AG04450 (cell line): Measurements from ENCODE around the gene USF1. TPM values are rescaled to one million over a fixed set of nuclear protein-coding genes. Genes with fewer than 3 reads are reported as not detected.

ENCODE experiments used
- CTCF ChIA-PET: fragments of 300-600, 350-600 bp; formaldehyde crosslinking; extraction: SDS; loops from one replicate; lab custom pipeline; 2022; ENCODE audit warnings: antibody characterized with exemption, inconsistent platforms; lab: Charles Lee
- POLR2A ChIA-PET: fragments of 350-600 bp; formaldehyde crosslinking; extraction: SDS; loops from one replicate; lab custom pipeline; 2021; ENCODE audit warnings: antibody characterized with exemption, inconsistent platforms; lab: Yijun Ruan, JAX
- DNase-seq: peaks from one replicate; pipeline ENCODE4 v3.0.0-alpha.2; 2011; ENCODE audit warnings: low read depth, low spot score
- H3K27ac ChIP-seq: one replicate; pipeline ENCODE4 v1.5.1; 2012; ENCODE audit warnings: low read depth, low read length, control low read depth
- H3K27me3 ChIP-seq: one replicate; pipeline ENCODE4 v1.6.0; 2012; ENCODE audit warnings: low read length; ENCODE audit not compliant: control insufficient read depth, insufficient read depth
- H3K4me3 ChIP-seq: 2 replicates; pipeline ENCODE4 v1.5.1; 2011; ENCODE audit warnings: mild to moderate bottlenecking, low read depth, low read length, control low read depth
- H3K9me3 ChIP-seq: 2 replicates; pipeline ENCODE4 v1.5.1; 2012; ENCODE audit warnings: low read length; ENCODE audit not compliant: control insufficient read depth, insufficient read depth
- CTCF ChIP-seq: IDR thresholded peaks from 2 replicates; pipeline ENCODE4 v1.5.1; 2011; ENCODE audit warnings: low read depth, low read length, control low read depth, inconsistent platforms
- polyA plus RNA-seq: library from polyadenylated mRNA; depleted of rRNA; stranded (reverse); fragments of >200 nt; gene quantifications from 2 replicates; pipeline ENCODE4 v1.2.3, GENCODE V29; 2011

Gene USF1
- polyA plus RNA-seq, 1 experiment, result 32.6 TPM

- CTCF ChIA-PET, result no interaction called here
Measured at GRCh38 chr1:161074676-161075368, 29.0 kb upstream of the USF1 start.

GRCh38 chr1:161073474-161074121 lies 27.8 kb upstream of the USF1 start:
- DNase-seq, result no peak
- ChIA-PET CTCF (no interaction called here), POLR2A (no interaction called here)
- no peak overlapping the region for H3K4me3 ChIP-seq
- no peaks in the 10 kb centered on the region for H3K27me3 ChIP-seq
- TF ChIP-seq CTCF, result no peak
- H3K9me3 ChIP-seq, result peaks cover 3% of the 10 kb centered on the region; the same call in 1 of the 2 replicates
- H3K27ac ChIP-seq, result no peak overlapping the region

More at GRCh38 chr1:161074676-161075368, 29.0 kb upstream of the USF1 start:
- Histone ChIP-seq H3K27ac (no peak overlapping the region), H3K9me3 (no peaks in the 10 kb centered on the region; the same call in 1 of the 2 replicates), H3K4me3 (no peak overlapping the region), H3K27me3 (no peaks in the 10 kb centered on the region)
- no peak for DNase-seq
- POLR2A ChIA-PET, result no interaction called here
- TF ChIP-seq CTCF, result no peak

GRCh38 chr1:161072751-161073449 lies 27.1 kb upstream of the USF1 start:
- H3K9me3 ChIP-seq, result peaks cover 3% of the 10 kb centered on the region; the same call in 1 of the 2 replicates
- no peak overlapping the region for H3K4me3 ChIP-seq
- no peak for DNase-seq
- H3K27me3 ChIP-seq, result peaks cover 2% of the 10 kb centered on the region
- ChIA-PET CTCF (interaction anchor here (0.5 to 0.7 kb wide), 2 partner anchors 15 to 26 kb away, joined by 3 read pairs; no protein-coding TSS in a partner anchor), POLR2A (no interaction called here)
- H3K27ac ChIP-seq, result no peak overlapping the region
- no peak for TF ChIP-seq CTCF

- Histone ChIP-seq H3K27me3 (peaks cover 4% of the 10 kb centered on the region), H3K9me3 (peaks cover 3% of the 10 kb centered on the region; the same call in 1 of the 2 replicates), H3K27ac (no peak overlapping the region), H3K4me3 (no peak overlapping the region)
- CTCF ChIA-PET, result interaction anchor here (0.5 to 4.4 kb wide), 8 partner anchors 10 to 69 kb away, joined by 3 to 35 read pairs (median 4); partner anchors contain the start of genes KLHDC9 and USF1
- peak; percentile 52 for TF ChIP-seq CTCF
- POLR2A ChIA-PET, result no interaction called here
- no peak for DNase-seq
Measured at GRCh38 chr1:161071886-161072371, 26.2 kb upstream of the USF1 start.
